Omental fat pad (tissue), 4 donors: Measurements from ENCODE around the gene MACROD2. TPM values are rescaled to one million over a fixed set of nuclear protein-coding genes. Genes with fewer than 3 reads are reported as not detected.

Source experiments
- ATAC-seq: fragments of 150-250 bp; one replicate; pipeline ENCODE4 v1.9.1; 2016; ENCODE audit warnings: mild to moderate bottlenecking, moderate library complexity; ENCODE audit not compliant: low FRiP score
- DNase-seq: peaks from one replicate; pipeline ENCODE4 v3.0.0-alpha.2; 2019; ENCODE audit warnings: low spot score
- CTCF ChIP-seq, 3 donors: fragments of 450-650 bp; IDR thresholded peaks; one replicate each; pipeline ENCODE4 v1.5.1; 2016 to 2017; ENCODE audit warnings: antibody characterized with exemption in 3 of 3, mild to moderate bottlenecking in 3 of 3, moderate library complexity in 2 of 3
- total RNA-seq, 4 donors: library from RNA; depleted of rRNA; stranded (reverse); fragments of >200 nt; gene quantifications; one replicate each; pipeline ENCODE4 v1.1.0, GENCODE V29; 2016

The MACROD2 gene
- total RNA-seq, 4 donors from 2014 or later: 6.8 to 54.1 (median 7.4) TPM

GRCh38 chr20:15867899-15868298 lies 1872.6 kb downstream of the MACROD2 start:
- ATAC-seq (no peak), DNase-seq (no peak)
- TF ChIP-seq CTCF (IDR thresholded peaks at IDR 0.05): no peak

GRCh38 chr20:15875446-15875845 lies 1880.1 kb downstream of the MACROD2 start:
- TF ChIP-seq CTCF (IDR thresholded peaks at IDR 0.05): no peak
- ATAC-seq (no peak), DNase-seq (no peak)

GRCh38 chr20:15882553-15882952 lies 1887.2 kb downstream of the MACROD2 start:
- DNase-seq (no peak), ATAC-seq (no peak)
- TF ChIP-seq CTCF (IDR thresholded peaks at IDR 0.05): no peak

- ATAC-seq (no peak), DNase-seq (no peak)
- no peak for TF ChIP-seq CTCF (IDR thresholded peaks at IDR 0.05)
Observed at GRCh38 chr20:15886250-15886649, 1890.9 kb downstream of the MACROD2 start.

- ATAC-seq: no peak
- no peak for TF ChIP-seq CTCF (IDR thresholded peaks at IDR 0.05)
- DNase-seq: no peak
Observed at GRCh38 chr20:15887387-15887786, 1892.1 kb downstream of the MACROD2 start.

GRCh38 chr20:15889061-15889460 lies 1893.7 kb downstream of the MACROD2 start:
- no peak for ATAC-seq
- no peak for TF ChIP-seq CTCF (IDR thresholded peaks at IDR 0.05)

GRCh38 chr20:15889514-15890256 lies 1894.4 kb downstream of the MACROD2 start:
- no peak for TF ChIP-seq CTCF (IDR thresholded peaks at IDR 0.05)
- no peak for ATAC-seq
- no peak for DNase-seq

More at GRCh38 chr20:15889061-15889460, 1893.7 kb downstream of the MACROD2 start:
- DNase-seq: no peak
